HG03095 (cell line): ENCODE data around the gene USP11.
"Not testable (repeated sequence)": the region's sequence is repeated elsewhere in the genome, so short reads cannot be mapped to it uniquely, and the experiment has no call there.

ENCODE experiments used
- ATAC-seq: cut with Tn5 transposase; IDR thresholded peaks from one replicate; pipeline ENCODE4 v1.9.1; 2021; ENCODE audit warnings: moderate library complexity; ENCODE audit not compliant: unreplicated experiment

The USP11 gene

GRCh38 chrX:47244676-47245075 lies 11.9 kb downstream of the USP11 start:
- ATAC-seq, result no peak

GRCh38 chrX:47245156-47245555 lies 12.3 kb downstream of the USP11 start:
- no peak for ATAC-seq

- no peak for ATAC-seq
These were observed 14.6 kb downstream of the USP11 start for GRCh38 chrX:47247206-47247998.

GRCh38 chrX:47247999-47248320 lies 15.2 kb downstream of the USP11 start:
- no peak for ATAC-seq

- no peak for ATAC-seq
These were observed 15.8 kb downstream of the USP11 start for GRCh38 chrX:47248576-47248975.

- ATAC-seq, result no peak
These were observed 17.2 kb downstream of the USP11 start for GRCh38 chrX:47250017-47250347.

- not testable (repeated sequence) for ATAC-seq
These were observed 24.8 kb downstream of the USP11 start for GRCh38 chrX:47257620-47258019.

- no peak for ATAC-seq
These were observed 31.8 kb downstream of the USP11 start for GRCh38 chrX:47264483-47265173.

GRCh38 chrX:47266643-47267042 lies 33.8 kb downstream of the USP11 start:
- ATAC-seq, result no peak

- ATAC-seq, result no peak
These were observed 39.2 kb downstream of the USP11 start for GRCh38 chrX:47272013-47272408.

GRCh38 chrX:47273011-47273730 lies 40.4 kb downstream of the USP11 start:
- no peak for ATAC-seq

- ATAC-seq, result no peak
These were observed 45.9 kb downstream of the USP11 start for GRCh38 chrX:47278691-47279090.

- no peak for ATAC-seq
These were observed 50.4 kb downstream of the USP11 start for GRCh38 chrX:47283015-47283771.

GRCh38 chrX:47284616-47285015 lies 51.8 kb downstream of the USP11 start:
- not testable (repeated sequence) for ATAC-seq

GRCh38 chrX:47285836-47286320 lies 53.1 kb downstream of the USP11 start:
- no peak for ATAC-seq

- no peak for ATAC-seq
These were observed 60.3 kb downstream of the USP11 start for GRCh38 chrX:47293106-47293505.

- no peak for ATAC-seq
These were observed 64.1 kb downstream of the USP11 start for GRCh38 chrX:47296766-47297365.

- no peak for ATAC-seq
These were observed 65.1 kb downstream of the USP11 start for GRCh38 chrX:47297874-47298273.
